ENCODE data around the gene ARSG.

The ARSG gene

GRCh38 chr17:68422821-68423220, 131.5 kb downstream of the ARSG start:
- TF ChIP-seq NFIC (IDR thresholded peaks at IDR 0.05) (no peak), TAF1 (IDR thresholded peaks at IDR 0.05; ENCODE audit: low read depth) (no peak), TCF12 (IDR thresholded peaks at IDR 0.05; ENCODE audit: low read depth) (no peak), EGR1 (IDR thresholded peaks at IDR 0.05) (no peak), CEBPB (IDR thresholded peaks at IDR 0.05) (no peak), REST (IDR thresholded peaks at IDR 0.05; ENCODE audit: low read depth) (no peak), CREB1 (IDR thresholded peaks at IDR 0.05; ENCODE audit: low read depth) (no peak), ZBTB7A (IDR thresholded peaks at IDR 0.05; ENCODE audit: low read depth) (no peak), YY1 (IDR thresholded peaks at IDR 0.05; ENCODE audit: low read depth) (no peak), FOXM1 (IDR thresholded peaks at IDR 0.05; ENCODE audit: borderline replicate concordance, low read depth) (no peak), RAD21 (IDR thresholded peaks at IDR 0.05; ENCODE audit: low read depth) (no peak), EP300 (IDR thresholded peaks at IDR 0.05; ENCODE audit: borderline replicate concordance) (no peak), USF1 (IDR thresholded peaks at IDR 0.05) (no peak), TEAD4 (IDR thresholded peaks at IDR 0.05) (no peak)
- TF ChIP-seq, protein P1, sequence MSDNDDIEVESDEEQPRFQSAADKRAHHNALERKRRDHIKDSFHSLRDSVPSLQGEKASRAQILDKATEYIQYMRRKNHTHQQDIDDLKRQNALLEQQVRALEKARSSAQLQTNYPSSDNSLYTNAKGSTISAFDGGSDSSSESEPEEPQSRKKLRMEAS (IDR thresholded peaks at IDR 0.05) = no peak

GRCh38 chr17:68423251-68423650, 132.0 kb downstream of the ARSG start:
- no peak for TF ChIP-seq TCF12 (IDR thresholded peaks at IDR 0.05; ENCODE audit: low read depth)
- TF ChIP-seq, protein P1 (IDR thresholded peaks at IDR 0.05) = no peak
- TF ChIP-seq EGR1 (IDR thresholded peaks at IDR 0.05) = no peak
- no peak for TF ChIP-seq CEBPB (IDR thresholded peaks at IDR 0.05)
- TF ChIP-seq EP300 (IDR thresholded peaks at IDR 0.05; ENCODE audit: borderline replicate concordance) = no peak
- TF ChIP-seq ZBTB7A (IDR thresholded peaks at IDR 0.05; ENCODE audit: low read depth) = no peak
- TF ChIP-seq FOXM1 (IDR thresholded peaks at IDR 0.05; ENCODE audit: borderline replicate concordance, low read depth) = no peak
- no peak for TF ChIP-seq TAF1 (IDR thresholded peaks at IDR 0.05; ENCODE audit: low read depth)
- no peak for TF ChIP-seq CREB1 (IDR thresholded peaks at IDR 0.05; ENCODE audit: low read depth)
- no peak for TF ChIP-seq NFIC (IDR thresholded peaks at IDR 0.05)
- TF ChIP-seq RAD21 (IDR thresholded peaks at IDR 0.05; ENCODE audit: low read depth) = no peak
- TF ChIP-seq TEAD4 (IDR thresholded peaks at IDR 0.05) = no peak
- TF ChIP-seq USF1 (IDR thresholded peaks at IDR 0.05) = no peak

- TF ChIP-seq TEAD4 (IDR thresholded peaks at IDR 0.05) (no peak), YY1 (IDR thresholded peaks at IDR 0.05; ENCODE audit: low read depth) (no peak), FOXM1 (IDR thresholded peaks at IDR 0.05; ENCODE audit: borderline replicate concordance, low read depth) (no peak), TCF12 (IDR thresholded peaks at IDR 0.05; ENCODE audit: low read depth) (no peak)
These were observed 132.9 kb downstream of the ARSG start for GRCh38 chr17:68424203-68424602.

- no peak for TF ChIP-seq EGR1 (IDR thresholded peaks at IDR 0.05)
- no peak for TF ChIP-seq TAF1 (IDR thresholded peaks at IDR 0.05; ENCODE audit: low read depth)
- TF ChIP-seq EP300 (IDR thresholded peaks at IDR 0.05; ENCODE audit: borderline replicate concordance) = no peak
- no peak for TF ChIP-seq RAD21 (IDR thresholded peaks at IDR 0.05; ENCODE audit: low read depth)
- no peak for TF ChIP-seq ZBTB7A (IDR thresholded peaks at IDR 0.05; ENCODE audit: low read depth)
- TF ChIP-seq USF1 (IDR thresholded peaks at IDR 0.05) = no peak
- no peak for TF ChIP-seq TCF12 (IDR thresholded peaks at IDR 0.05; ENCODE audit: low read depth)
- no peak for TF ChIP-seq FOXM1 (IDR thresholded peaks at IDR 0.05; ENCODE audit: borderline replicate concordance, low read depth)
These were observed 133.6 kb downstream of the ARSG start for GRCh38 chr17:68424861-68425260.

GRCh38 chr17:68425979-68426378, 134.7 kb downstream of the ARSG start:
- no peak for TF ChIP-seq EGR1 (IDR thresholded peaks at IDR 0.05)
- TF ChIP-seq YY1 (IDR thresholded peaks at IDR 0.05; ENCODE audit: low read depth) = no peak
- TF ChIP-seq REST (IDR thresholded peaks at IDR 0.05; ENCODE audit: low read depth) = no peak
- TF ChIP-seq, protein P1 (IDR thresholded peaks at IDR 0.05) = no peak
- TF ChIP-seq RAD21 (IDR thresholded peaks at IDR 0.05; ENCODE audit: low read depth) = no peak
- TF ChIP-seq FOXM1 (IDR thresholded peaks at IDR 0.05; ENCODE audit: borderline replicate concordance, low read depth) = no peak
- TF ChIP-seq ZBTB7A (IDR thresholded peaks at IDR 0.05; ENCODE audit: low read depth) = no peak
- TF ChIP-seq TEAD4 (IDR thresholded peaks at IDR 0.05) = no peak
- no peak for TF ChIP-seq NFIC (IDR thresholded peaks at IDR 0.05)
